Stimulated activated naive B cell treated with anti-CD40 and anti-IgM and Interleukin-4, amounts not matched to agents 10 μg/mL and 1 μg/mL and 100 μg/mL, for 72 hours (primary cell): ENCODE data around the gene ADNP2.

ENCODE experiments used
- ATAC-seq, 2 donors: fragments of 150-1000 bp; cut with Tn5 transposase; replicated peaks; 2 replicates each; pipeline ENCODE4 v1.10.0; 2021; ENCODE audit warnings: moderate library complexity in 1 of 2
- DNase-seq: peaks from one replicate; pipeline ENCODE4 v3.0.0; 2021
- H3K27ac Mint-ChIP-seq: one replicate; pipeline ENCODE4 v1.8.0; 2022; ENCODE audit warnings: mild to moderate bottlenecking, mixed read lengths
- H3K27me3 Mint-ChIP-seq, 2 donors: one replicate each; pipeline ENCODE4 v1.8.0; 2022; ENCODE audit warnings: mixed read lengths in 2 of 2
- H3K36me3 Mint-ChIP-seq, 2 donors: one replicate each; pipeline ENCODE4 v1.8.0; 2022; ENCODE audit warnings: mixed read lengths in 2 of 2, mild to moderate bottlenecking in 1 of 2
- H3K4me1 Mint-ChIP-seq, 2 donors: one replicate each; pipeline ENCODE4 v1.8.0; 2022; ENCODE audit warnings: mixed read lengths in 2 of 2, mild to moderate bottlenecking in 1 of 2
- H3K4me3 Mint-ChIP-seq, 2 donors: one replicate each; pipeline ENCODE4 v1.8.0; 2022; ENCODE audit warnings: mild to moderate bottlenecking in 2 of 2, mixed read lengths in 2 of 2, moderate library complexity in 1 of 2
- H3K9me3 Mint-ChIP-seq, 2 donors: one replicate each; pipeline ENCODE4 v1.8.0; 2022; ENCODE audit warnings: mixed read lengths in 2 of 2, mild to moderate bottlenecking in 1 of 2

The ADNP2 gene

GRCh38 chr18:80088823-80089222 lies 20.2 kb upstream of the ADNP2 start:
- no peak overlapping the region for H3K4me3 Mint-ChIP-seq
- no peak overlapping the region for H3K27ac Mint-ChIP-seq
- H3K27me3 Mint-ChIP-seq = peaks cover 18 to 21% of the 10 kb centered on the region in 2 donors
- peaks cover 8 to 33% of the 10 kb centered on the region in 2 donors for H3K36me3 Mint-ChIP-seq
- ATAC-seq = no peak
- H3K9me3 Mint-ChIP-seq = peaks cover 28 to 36% of the 10 kb centered on the region in 2 donors
- no peaks in the 10 kb centered on the region for H3K4me1 Mint-ChIP-seq
- no peak for DNase-seq

GRCh38 chr18:80095414-80095813 lies 13.6 kb upstream of the ADNP2 start:
- Mint-ChIP-seq H3K9me3 (peaks cover 6 to 12% of the 10 kb centered on the region in 2 donors), H3K4me3 (no peak overlapping the region), H3K36me3 (peaks cover 2 to 14% of the 10 kb centered on the region in 2 donors), H3K27ac (no peak overlapping the region), H3K27me3 (peaks cover 13 to 18% of the 10 kb centered on the region in 2 donors), H3K4me1 (no peaks in the 10 kb centered on the region)
- no peak for ATAC-seq
- DNase-seq = no peak

- no peak for DNase-seq
- no peaks in the 10 kb centered on the region for H3K4me1 Mint-ChIP-seq
- peaks cover 7 to 11% of the 10 kb centered on the region in 2 donors for H3K27me3 Mint-ChIP-seq
- ATAC-seq = no peak
- peaks cover 5 to 8% of the 10 kb centered on the region in 2 donors for H3K9me3 Mint-ChIP-seq
- peaks cover 2 to 7% of the 10 kb centered on the region in 2 donors for H3K36me3 Mint-ChIP-seq
- H3K27ac Mint-ChIP-seq = no peak overlapping the region
- no peak overlapping the region for H3K4me3 Mint-ChIP-seq
Measured at GRCh38 chr18:80096032-80096565, 13.0 kb upstream of the ADNP2 start.

GRCh38 chr18:80097201-80097600 lies 11.9 kb upstream of the ADNP2 start:
- peaks cover 2 to 3% of the 10 kb centered on the region in 2 donors for H3K36me3 Mint-ChIP-seq
- H3K27me3 Mint-ChIP-seq = peaks cover 0 to 4% of the 10 kb centered on the region in 2 donors
- peaks cover 10 to 15% of the 10 kb centered on the region in 2 donors for H3K9me3 Mint-ChIP-seq
- H3K4me3 Mint-ChIP-seq = no peak overlapping the region
- H3K27ac Mint-ChIP-seq = no peak overlapping the region
- no peaks in the 10 kb centered on the region for H3K4me1 Mint-ChIP-seq
- no peak for DNase-seq
- ATAC-seq = no peak

- H3K27ac Mint-ChIP-seq = no peak overlapping the region
- no peak for DNase-seq
- no peaks in the 10 kb centered on the region for H3K27me3 Mint-ChIP-seq
- peaks cover 2 to 3% of the 10 kb centered on the region in 2 donors for H3K36me3 Mint-ChIP-seq
- H3K4me1 Mint-ChIP-seq = peaks cover 27 to 31% of the 10 kb centered on the region in 2 donors
- H3K9me3 Mint-ChIP-seq = peaks cover 8 to 21% of the 10 kb centered on the region in 2 donors
- no peak for ATAC-seq
- no peak overlapping the region for H3K4me3 Mint-ChIP-seq
Measured at GRCh38 chr18:80103231-80103630, 5.8 kb upstream of the ADNP2 start.

GRCh38 chr18:80104364-80104779 lies 4.7 kb upstream of the ADNP2 start:
- ATAC-seq (no peak), DNase-seq (no peak)
- H3K27ac Mint-ChIP-seq = no peak overlapping the region
- H3K36me3 Mint-ChIP-seq = peaks cover 3% of the 10 kb centered on the region in 2 donors
- peaks cover 27 to 32% of the 10 kb centered on the region in 2 donors for H3K4me1 Mint-ChIP-seq
- no peaks in the 10 kb centered on the region for H3K27me3 Mint-ChIP-seq
- H3K9me3 Mint-ChIP-seq = peaks cover 8 to 22% of the 10 kb centered on the region in 2 donors
- H3K4me3 Mint-ChIP-seq = no peak overlapping the region

GRCh38 chr18:80105369-80106167 lies 3.5 kb upstream of the ADNP2 start:
- H3K4me3 Mint-ChIP-seq = no peak overlapping the region
- DNase-seq = peak; percentile 8
- peaks cover 31 to 39% of the 10 kb centered on the region in 2 donors for H3K4me1 Mint-ChIP-seq
- peak; percentile 52 for ATAC-seq
- peaks cover 4 to 7% of the 10 kb centered on the region in 2 donors for H3K36me3 Mint-ChIP-seq
- H3K9me3 Mint-ChIP-seq = peaks cover 4 to 22% of the 10 kb centered on the region in 2 donors
- no peak overlapping the region for H3K27ac Mint-ChIP-seq
- no peaks in the 10 kb centered on the region for H3K27me3 Mint-ChIP-seq

GRCh38 chr18:80106482-80107051 lies 2.5 kb upstream of the ADNP2 start:
- Mint-ChIP-seq H3K4me1 (peaks cover 33 to 41% of the 10 kb centered on the region in 2 donors), H3K4me3 (no peak overlapping the region), H3K36me3 (peaks cover 5 to 9% of the 10 kb centered on the region in 2 donors), H3K27ac (no peak overlapping the region), H3K9me3 (peaks cover 2 to 13% of the 10 kb centered on the region in 2 donors), H3K27me3 (no peaks in the 10 kb centered on the region)
- ATAC-seq (no peak), DNase-seq (no peak)

- Mint-ChIP-seq H3K4me1 (peaks cover 33 to 41% of the 10 kb centered on the region in 2 donors), H3K36me3 (peaks cover 5 to 9% of the 10 kb centered on the region in 2 donors), H3K9me3 (peaks cover 0 to 5% of the 10 kb centered on the region in 2 donors), H3K27ac (no peak overlapping the region), H3K4me3 (no peak overlapping the region), H3K27me3 (no peaks in the 10 kb centered on the region)
- ATAC-seq = no peak
- DNase-seq = no peak
Measured at GRCh38 chr18:80107426-80107825, 1.6 kb upstream of the ADNP2 start.

- peak overlapping the region; percentile 53 for H3K27ac Mint-ChIP-seq
- peak overlapping the region in 1 of 2 donors; percentile 74 for H3K4me3 Mint-ChIP-seq
- peaks cover 5 to 14% of the 10 kb centered on the region in 2 donors for H3K36me3 Mint-ChIP-seq
- no peaks in the 10 kb centered on the region for H3K27me3 Mint-ChIP-seq
- ATAC-seq (no peak), DNase-seq (no peak)
- H3K4me1 Mint-ChIP-seq = peaks cover 34 to 41% of the 10 kb centered on the region in 2 donors
- H3K9me3 Mint-ChIP-seq = peaks cover 0 to 4% of the 10 kb centered on the region in 2 donors
Measured at GRCh38 chr18:80108121-80108536, 933 bp upstream of the ADNP2 start.

GRCh38 chr18:80109676-80110078 lies 615 bp downstream of the ADNP2 start:
- H3K9me3 Mint-ChIP-seq = peaks cover 0 to 4% of the 10 kb centered on the region in 2 donors
- no peak for DNase-seq
- peak; percentile 26 to 44 for ATAC-seq
- peak overlapping the region; percentile 77 to 87 for H3K4me3 Mint-ChIP-seq
- peak overlapping the region; percentile 86 for H3K27ac Mint-ChIP-seq
- peaks cover 5 to 22% of the 10 kb centered on the region in 2 donors for H3K36me3 Mint-ChIP-seq
- H3K27me3 Mint-ChIP-seq = no peaks in the 10 kb centered on the region
- peaks cover 37 to 45% of the 10 kb centered on the region in 2 donors for H3K4me1 Mint-ChIP-seq

- Mint-ChIP-seq H3K9me3 (peaks cover 0 to 4% of the 10 kb centered on the region in 2 donors), H3K27me3 (no peaks in the 10 kb centered on the region), H3K4me1 (peaks cover 20 to 30% of the 10 kb centered on the region in 2 donors), H3K4me3 (no peak overlapping the region), H3K27ac (no peak overlapping the region), H3K36me3 (peaks cover 9 to 32% of the 10 kb centered on the region in 2 donors)
- ATAC-seq (no peak), DNase-seq (no peak)
Measured at GRCh38 chr18:80112624-80113248, 3.7 kb downstream of the ADNP2 start.

- DNase-seq (no peak), ATAC-seq (no peak)
- Mint-ChIP-seq H3K36me3 (peaks cover 10 to 46% of the 10 kb centered on the region in 2 donors), H3K4me1 (peaks cover 16 to 23% of the 10 kb centered on the region in 2 donors), H3K27me3 (no peaks in the 10 kb centered on the region), H3K9me3 (no peaks in the 10 kb centered on the region), H3K4me3 (no peak overlapping the region), H3K27ac (peak overlapping the region; percentile 25)
Measured at GRCh38 chr18:80115035-80115434, 6.0 kb downstream of the ADNP2 start.

- Mint-ChIP-seq H3K4me1 (peaks cover 11 to 15% of the 10 kb centered on the region in 2 donors), H3K4me3 (no peak overlapping the region), H3K27me3 (no peaks in the 10 kb centered on the region), H3K36me3 (peaks cover 20 to 53% of the 10 kb centered on the region in 2 donors), H3K9me3 (no peaks in the 10 kb centered on the region), H3K27ac (no peak overlapping the region)
- ATAC-seq = no peak
- DNase-seq = no peak
Measured at GRCh38 chr18:80119111-80119510, 10.0 kb downstream of the ADNP2 start.
